ENCODE data around the gene IL9. TPM values are rescaled to one million over a fixed set of nuclear protein-coding genes. Genes with fewer than 3 reads are reported as not detected.

Gene IL9
- polyA plus RNA-seq, 1 donor (not counting 4 experiments of a cell fraction or from before 2014, with no cell fraction given), result not detected

- no peaks in the 10 kb centered on the region for H3K4me1 ChIP-seq (ENCODE audit: control insufficient read depth, extremely low read depth, insufficient read depth, low read length)
- no peaks in the 10 kb centered on the region for H3K9me3 ChIP-seq (ENCODE audit: control insufficient read depth, low read depth, low read length)
- dilution Hi-C loops (cut with MboI; ENCODE audit: extremely low pct_ligation_motif_present, low sequenced_read_pairs), result no loop called here
- FAIRE-seq (no peak), DNase-seq (ENCODE audit: low read depth, low spot score) (no peak)
- H3K79me2 ChIP-seq (ENCODE audit: control insufficient read depth, insufficient read depth, low read length), result no peaks in the 10 kb centered on the region
- H3K9me1 ChIP-seq (ENCODE audit: control insufficient read depth, extremely low read depth, insufficient read depth, low read length), result no peaks in the 10 kb centered on the region
- H2AFZ ChIP-seq (ENCODE audit: control insufficient read depth, low read length), result no peak overlapping the region
- no peak overlapping the region for H3K4me2 ChIP-seq (ENCODE audit: control insufficient read depth, extremely low read depth, insufficient read depth, low read depth, low read length)
- no peaks in the 10 kb centered on the region for H3K27me3 ChIP-seq (ENCODE audit: control insufficient read depth, extremely low read depth, insufficient read depth, low read length)
- no peaks in the 10 kb centered on the region for H3K36me3 ChIP-seq (ENCODE audit: control insufficient read depth in 2 of 2, extremely low read depth in 1 of 2, insufficient read depth in 2 of 2, low read length in 2 of 2)
- H4K20me1 ChIP-seq (ENCODE audit: control insufficient read depth, extremely low read depth, insufficient read depth, low read length), result no peaks in the 10 kb centered on the region
- no peak overlapping the region for H3K27ac ChIP-seq (ENCODE audit: control insufficient read depth, insufficient read depth, low read length)
- TF ChIP-seq CTCF (optimal IDR thresholded peaks at IDR 0.05 in 1 of 3, IDR thresholded peaks at IDR 0.05 in 1 of 3, conservative IDR thresholded peaks at IDR 0.05 in 1 of 3; ENCODE audit: extremely low read depth in 1 of 3, insufficient read depth in 2 of 3, low read length in 3 of 3) (no peak), EZH2 (IDR thresholded peaks at IDR 0.05; ENCODE audit: low read length) (no peak)
- H3K4me3 ChIP-seq (ENCODE audit: control insufficient read depth in 2 of 3, extremely low read depth in 1 of 3, insufficient read depth in 2 of 3, low read depth in 1 of 3, low read length in 3 of 3), result no peak overlapping the region
- no peak overlapping the region for H3K9ac ChIP-seq (ENCODE audit: control insufficient read depth, extremely low read depth, insufficient read depth, low read length)
These were observed 33.6 kb downstream of the IL9 start for GRCh38 chr5:135862086-135862485.

DNA sequence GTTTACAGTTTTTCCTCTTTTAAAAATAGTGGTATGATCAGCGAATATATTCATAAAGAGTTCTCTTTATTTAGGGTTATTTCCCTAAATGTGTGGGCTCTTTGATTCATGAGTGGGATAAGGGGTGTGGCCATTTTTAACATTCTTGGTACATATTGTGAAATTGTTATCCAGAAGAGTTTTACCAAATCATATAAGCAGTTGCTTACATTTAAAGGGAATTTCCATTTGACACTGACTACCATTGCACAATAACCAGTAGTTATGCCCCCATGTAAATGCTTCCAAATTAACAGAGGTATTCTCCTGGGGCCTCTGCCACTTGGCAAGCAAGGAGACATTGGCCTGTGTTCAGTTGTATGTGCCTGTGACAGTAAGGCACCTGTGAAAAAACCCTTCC, 34.0 kb downstream of the IL9 start:
- dilution Hi-C loops (cut with MboI; ENCODE audit: extremely low pct_ligation_motif_present, low sequenced_read_pairs), result no loop called here
- H3K9ac ChIP-seq (ENCODE audit: control insufficient read depth, extremely low read depth, insufficient read depth, low read length), result no peak overlapping the region
- no peaks in the 10 kb centered on the region for H3K79me2 ChIP-seq (ENCODE audit: control insufficient read depth, insufficient read depth, low read length)
- no peaks in the 10 kb centered on the region for H3K4me1 ChIP-seq (ENCODE audit: control insufficient read depth, extremely low read depth, insufficient read depth, low read length)
- H2AFZ ChIP-seq (ENCODE audit: control insufficient read depth, low read length), result no peak overlapping the region
- H3K4me2 ChIP-seq (ENCODE audit: control insufficient read depth, extremely low read depth, insufficient read depth, low read depth, low read length), result no peak overlapping the region
- H3K27me3 ChIP-seq (ENCODE audit: control insufficient read depth, extremely low read depth, insufficient read depth, low read length), result peaks cover 3% of the 10 kb centered on the region
- no peaks in the 10 kb centered on the region for H3K9me3 ChIP-seq (ENCODE audit: control insufficient read depth, low read depth, low read length)
- no peak overlapping the region for H3K27ac ChIP-seq (ENCODE audit: control insufficient read depth, insufficient read depth, low read length)
- no peak overlapping the region for H3K4me3 ChIP-seq (ENCODE audit: control insufficient read depth in 2 of 3, extremely low read depth in 1 of 3, insufficient read depth in 2 of 3, low read depth in 1 of 3, low read length in 3 of 3)
- no peaks in the 10 kb centered on the region for H3K9me1 ChIP-seq (ENCODE audit: control insufficient read depth, extremely low read depth, insufficient read depth, low read length)
- H4K20me1 ChIP-seq (ENCODE audit: control insufficient read depth, extremely low read depth, insufficient read depth, low read length), result no peaks in the 10 kb centered on the region
- DNase-seq (ENCODE audit: low read depth, low spot score), result no peak
- TF ChIP-seq EZH2 (IDR thresholded peaks at IDR 0.05; ENCODE audit: low read length), result no peak
- no peak for TF ChIP-seq CTCF (optimal IDR thresholded peaks at IDR 0.05 in 1 of 3, IDR thresholded peaks at IDR 0.05 in 1 of 3, conservative IDR thresholded peaks at IDR 0.05 in 1 of 3; ENCODE audit: extremely low read depth in 1 of 3, insufficient read depth in 2 of 3, low read length in 3 of 3)
- no peaks in the 10 kb centered on the region for H3K36me3 ChIP-seq (ENCODE audit: control insufficient read depth in 2 of 2, extremely low read depth in 1 of 2, insufficient read depth in 2 of 2, low read length in 2 of 2)
- no peak for FAIRE-seq
